Effector memory CD4-positive, alpha-beta T cell (primary cell): Measurements from ENCODE around the gene POT1.

Experiments used
- DNase-seq, 3 donors: peaks; one replicate each; pipeline ENCODE4 v3.0.0-alpha.2; 2020
- H3K27ac ChIP-seq: 2 replicates; pipeline ENCODE4 v1.7.0; 2013; ENCODE audit warnings: mild to moderate bottlenecking, low read length, moderate library complexity; ENCODE audit not compliant: insufficient read depth, poor library complexity, severe bottlenecking
- H3K27me3 ChIP-seq: replicated peaks from 2 replicates; pipeline ENCODE4 v1.7.0; 2013; ENCODE audit warnings: mild to moderate bottlenecking, low read length; ENCODE audit not compliant: insufficient read depth, control insufficient read depth, poor library complexity, severe bottlenecking
- H3K36me3 ChIP-seq: 2 replicates; pipeline ENCODE4 v1.7.0; 2013; ENCODE audit warnings: mild to moderate bottlenecking, low read length, moderate library complexity; ENCODE audit not compliant: control insufficient read depth, insufficient read depth
- H3K4me1 ChIP-seq: 2 replicates; pipeline ENCODE4 v1.7.0; 2013; ENCODE audit warnings: low read length, mild to moderate bottlenecking; ENCODE audit not compliant: control insufficient read depth, insufficient read depth, poor library complexity, severe bottlenecking
- H3K4me3 ChIP-seq: 2 replicates; pipeline ENCODE4 v1.7.0; 2013; ENCODE audit warnings: low read length, low read depth, mild to moderate bottlenecking; ENCODE audit not compliant: insufficient read depth, poor library complexity, severe bottlenecking
- H3K9me3 ChIP-seq: 2 replicates; pipeline ENCODE4 v1.7.0; 2013; ENCODE audit warnings: mild to moderate bottlenecking, low read length, moderate library complexity; ENCODE audit not compliant: control insufficient read depth

The POT1 gene

DNA sequence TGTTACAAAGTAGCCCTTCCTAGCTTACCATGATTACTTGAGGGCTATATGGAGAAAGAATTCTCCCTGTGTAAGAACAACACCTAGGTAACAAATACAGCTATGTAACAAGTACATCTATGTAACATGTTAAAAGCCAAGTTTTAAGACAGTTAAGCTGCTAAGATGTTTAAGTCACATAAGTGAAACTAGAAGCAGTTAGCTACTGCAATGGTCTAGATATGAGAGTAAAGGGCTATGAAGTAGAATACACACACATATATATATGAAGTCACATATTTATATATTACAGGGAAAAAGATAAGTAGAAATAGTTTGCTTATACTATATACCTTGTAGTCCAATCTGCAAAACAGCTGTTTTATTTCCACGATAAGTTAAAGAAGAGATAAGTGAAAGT is 14.4 kb downstream of the POT1 start:
- peaks cover 2% of the 10 kb centered on the region for H3K36me3 ChIP-seq
- no peak overlapping the region for H3K4me3 ChIP-seq
- H3K4me1 ChIP-seq: no peaks in the 10 kb centered on the region
- H3K9me3 ChIP-seq: no peaks in the 10 kb centered on the region
- DNase-seq: no peak
- H3K27me3 ChIP-seq: no peaks in the 10 kb centered on the region
- no peak overlapping the region for H3K27ac ChIP-seq

DNA sequence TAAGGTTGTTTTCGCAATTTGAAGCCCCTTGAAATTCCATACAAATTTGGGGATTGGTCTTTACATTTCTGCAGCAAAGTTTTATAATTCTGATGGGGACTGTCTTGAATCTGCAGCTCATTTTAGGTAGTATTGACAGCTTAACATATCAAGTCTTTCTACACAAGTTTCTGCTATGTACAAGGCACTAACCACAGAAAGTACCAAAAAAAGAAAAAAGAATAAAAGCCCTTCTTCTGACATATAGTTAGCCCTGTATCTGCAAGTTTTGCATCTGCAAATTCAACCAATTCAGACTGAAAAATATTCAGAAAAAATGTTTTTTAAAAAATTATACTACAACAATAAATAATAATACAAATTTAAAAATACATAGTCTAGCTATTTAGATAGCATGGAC is 15.3 kb downstream of the POT1 start:
- H3K4me3 ChIP-seq: no peak overlapping the region
- no peak for DNase-seq
- H3K4me1 ChIP-seq: no peaks in the 10 kb centered on the region
- H3K36me3 ChIP-seq: peaks cover 2% of the 10 kb centered on the region
- no peaks in the 10 kb centered on the region for H3K27me3 ChIP-seq
- no peaks in the 10 kb centered on the region for H3K9me3 ChIP-seq
- H3K27ac ChIP-seq: no peak overlapping the region

DNA sequence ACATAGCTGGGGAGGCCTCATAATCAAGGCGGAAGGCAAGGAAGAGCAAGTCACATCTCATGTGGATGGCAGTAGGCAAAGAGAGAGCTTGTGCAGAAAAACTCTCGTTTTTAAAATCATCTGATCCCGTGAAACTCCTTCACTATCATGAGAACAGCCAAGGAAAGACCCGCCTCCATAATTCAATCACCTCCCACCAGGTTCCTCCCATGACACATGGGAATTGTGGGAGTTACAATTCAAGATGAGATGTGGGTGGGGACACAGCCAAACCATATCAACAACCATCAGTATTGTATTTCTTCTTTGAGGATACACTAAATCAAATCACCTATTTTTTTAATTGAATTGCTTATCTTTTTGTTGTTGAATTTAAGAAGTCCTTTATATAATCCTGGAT is 16.7 kb downstream of the POT1 start:
- Histone ChIP-seq H3K27ac (no peak overlapping the region), H3K9me3 (no peaks in the 10 kb centered on the region), H3K27me3 (no peaks in the 10 kb centered on the region), H3K36me3 (peaks cover 2% of the 10 kb centered on the region), H3K4me1 (no peaks in the 10 kb centered on the region), H3K4me3 (no peak overlapping the region)
- DNase-seq: no peak

GRCh38 chr7:124909808-124910207 is 19.8 kb downstream of the POT1 start:
- no peaks in the 10 kb centered on the region for H3K9me3 ChIP-seq
- peaks cover 2% of the 10 kb centered on the region for H3K36me3 ChIP-seq
- no peaks in the 10 kb centered on the region for H3K27me3 ChIP-seq
- no peak overlapping the region for H3K27ac ChIP-seq
- DNase-seq: no peak
- no peak overlapping the region for H3K4me3 ChIP-seq
- H3K4me1 ChIP-seq: no peaks in the 10 kb centered on the region

DNA sequence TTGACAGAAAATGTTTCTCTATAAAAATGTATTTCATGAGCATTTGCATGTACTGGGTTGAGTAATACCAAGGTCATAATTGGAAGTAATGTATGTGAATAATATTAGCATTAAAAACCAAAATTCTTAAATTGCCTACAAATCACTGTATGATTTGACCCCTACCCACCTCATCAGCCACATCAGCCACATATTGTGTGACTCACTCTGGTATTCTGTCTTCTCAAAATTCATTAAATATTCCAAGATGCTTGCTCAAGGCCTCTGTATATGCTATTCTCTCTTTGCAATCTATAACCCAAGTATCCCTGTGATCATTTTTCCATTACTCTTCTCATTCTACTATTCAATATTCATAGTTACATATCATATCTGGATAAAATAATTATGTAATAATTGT is 21.4 kb downstream of the POT1 start:
- Histone ChIP-seq H3K4me3 (no peak overlapping the region), H3K27ac (no peak overlapping the region), H3K27me3 (no peaks in the 10 kb centered on the region), H3K4me1 (no peaks in the 10 kb centered on the region), H3K36me3 (no peaks in the 10 kb centered on the region), H3K9me3 (no peaks in the 10 kb centered on the region)
- DNase-seq: no peak

- Histone ChIP-seq H3K36me3 (no peaks in the 10 kb centered on the region), H3K9me3 (no peaks in the 10 kb centered on the region), H3K4me1 (no peaks in the 10 kb centered on the region), H3K27ac (no peak overlapping the region), H3K27me3 (no peaks in the 10 kb centered on the region), H3K4me3 (no peak overlapping the region)
- no peak for DNase-seq
These were observed 22.1 kb downstream of the POT1 start for GRCh38 chr7:124907490-124907889.

DNA sequence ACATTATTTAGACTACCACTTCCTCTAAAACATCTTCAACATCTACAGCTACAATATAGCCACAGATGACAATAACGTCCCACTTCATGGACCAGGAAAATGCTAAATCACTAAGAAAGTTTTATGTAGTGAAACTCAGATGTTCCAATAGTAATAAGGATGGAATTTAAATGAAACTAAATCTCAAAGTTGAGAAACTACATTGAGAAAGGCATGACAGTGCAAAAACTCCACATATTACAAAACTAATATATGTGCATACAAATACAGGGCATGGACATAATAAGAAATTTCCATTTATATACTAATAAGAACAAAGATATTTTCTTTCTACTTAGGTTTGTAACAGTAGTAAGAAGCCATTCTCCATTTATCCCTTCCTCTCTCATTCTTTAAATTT is 31.1 kb downstream of the POT1 start:
- no peak for DNase-seq
- H3K4me3 ChIP-seq: no peak overlapping the region
- H3K4me1 ChIP-seq: no peaks in the 10 kb centered on the region
- H3K27ac ChIP-seq: no peak overlapping the region
- H3K36me3 ChIP-seq: peaks cover 9% of the 10 kb centered on the region
- H3K27me3 ChIP-seq: no peaks in the 10 kb centered on the region
- no peaks in the 10 kb centered on the region for H3K9me3 ChIP-seq

- H3K27me3 ChIP-seq: no peaks in the 10 kb centered on the region
- H3K4me1 ChIP-seq: no peaks in the 10 kb centered on the region
- H3K9me3 ChIP-seq: no peaks in the 10 kb centered on the region
- H3K4me3 ChIP-seq: no peak overlapping the region
- DNase-seq: no peak
- peaks cover 12% of the 10 kb centered on the region for H3K36me3 ChIP-seq
- H3K27ac ChIP-seq: no peak overlapping the region
These were observed 33.6 kb downstream of the POT1 start for GRCh38 chr7:124896001-124896400.

- Histone ChIP-seq H3K9me3 (no peaks in the 10 kb centered on the region), H3K27ac (no peak overlapping the region), H3K36me3 (peaks cover 21% of the 10 kb centered on the region), H3K4me3 (no peak overlapping the region), H3K4me1 (no peaks in the 10 kb centered on the region), H3K27me3 (no peaks in the 10 kb centered on the region)
- DNase-seq: no peak
These were observed 36.3 kb downstream of the POT1 start for GRCh38 chr7:124893140-124893827.

DNA sequence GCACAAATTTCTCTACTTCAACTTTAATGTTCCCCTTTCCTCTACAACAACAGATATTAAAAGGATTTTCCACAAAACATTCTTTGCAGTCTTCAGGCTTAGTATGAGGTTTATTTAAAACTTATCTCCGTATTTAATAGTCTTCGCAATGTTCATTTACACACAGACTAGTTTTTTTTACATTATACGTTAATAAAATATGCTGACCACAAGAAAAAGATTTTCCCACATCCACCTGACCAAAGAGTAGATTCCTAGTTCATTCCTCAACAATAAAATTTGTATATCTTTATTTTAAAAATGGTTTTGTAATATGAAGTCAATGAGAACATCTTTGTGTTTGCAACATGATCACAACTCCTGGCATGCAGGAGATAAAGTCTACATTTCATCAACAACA is 42.4 kb downstream of the POT1 start:
- H3K4me3 ChIP-seq: no peak overlapping the region
- H3K27ac ChIP-seq: no peak overlapping the region
- no peaks in the 10 kb centered on the region for H3K9me3 ChIP-seq
- H3K36me3 ChIP-seq: peaks cover 11% of the 10 kb centered on the region
- DNase-seq: no peak
- no peaks in the 10 kb centered on the region for H3K4me1 ChIP-seq
- H3K27me3 ChIP-seq: no peaks in the 10 kb centered on the region
